ENCODE data around the gene CALML3.

The CALML3 gene

GRCh38 chr10:5533098-5533731 lies 8.5 kb downstream of the CALML3 start:
- Histone ChIP-seq H4K91ac (ENCODE audit: low read length) (peak overlapping the region; percentile 28), H3K4ac (ENCODE audit: low read depth in 1 of 2, low read length in 2 of 2) (no peak overlapping the region), H4K8ac (ENCODE audit: low read length) (no peak overlapping the region), H3K4me3 (ENCODE audit: insufficient read depth in 1 of 2, low read depth in 1 of 2, low read length in 2 of 2) (no peak overlapping the region), H2AFZ (ENCODE audit: low read depth, low read length) (no peak overlapping the region), H3K9me3 (ENCODE audit: control insufficient read depth, low read length) (no peaks in the 10 kb centered on the region), H2BK12ac (ENCODE audit: low read length in 2 of 2) (peak overlapping the region in 1 of 2 experiments; percentile 24), H3K9ac (ENCODE audit: low read length) (no peak overlapping the region), H2AK5ac (ENCODE audit: low read length, severe bottlenecking) (no peak overlapping the region), H2BK120ac (ENCODE audit: low read depth, low read length) (no peak overlapping the region), H3K79me1 (replicated peaks; ENCODE audit: low read length, poor library complexity, severe bottlenecking) (no peaks in the 10 kb centered on the region), H2BK15ac (ENCODE audit: low read depth, poor library complexity, severe bottlenecking) (no peak overlapping the region), H3K36me3 (ENCODE audit: control insufficient read depth in 1 of 2, insufficient read depth in 2 of 2, low read depth in 1 of 2, low read length in 2 of 2) (no peaks in the 10 kb centered on the region), H3K4me2 (ENCODE audit: low read length, poor library complexity, severe bottlenecking) (no peak overlapping the region), H3K23ac (ENCODE audit: low read length in 2 of 2) (no peak overlapping the region), H2BK5ac (ENCODE audit: low read depth, low read length, poor library complexity, severe bottlenecking) (no peak overlapping the region), H3K27ac (ENCODE audit: low read length, poor library complexity, severe bottlenecking) (no peak overlapping the region), H3K14ac (ENCODE audit: low read length in 2 of 2) (peak overlapping the region in 1 of 2 experiments; percentile 74), H3K18ac (ENCODE audit: low read depth in 1 of 2, low read length in 2 of 2) (no peak overlapping the region), H3K27me3 (ENCODE audit: control insufficient read depth in 1 of 2, insufficient read depth in 1 of 2, low read length in 2 of 2) (peaks cover 0 to 5% of the 10 kb centered on the region in 2 experiments), H3K4me1 (ENCODE audit: control insufficient read depth, insufficient read depth, low read depth, low read length) (no peaks in the 10 kb centered on the region)
- 93% methylated on average over 21 of the region's 21 CpGs for WGBS
- no peak for DNase-seq

- H3K27me3 ChIP-seq (ENCODE audit: control insufficient read depth in 1 of 2, insufficient read depth in 1 of 2, low read length in 2 of 2) = no peaks in the 10 kb centered on the region
- H3K4me1 ChIP-seq (ENCODE audit: control insufficient read depth, insufficient read depth, low read depth, low read length) = peaks cover 4% of the 10 kb centered on the region
- peak overlapping the region in 1 of 2 experiments; percentile 61 for H3K18ac ChIP-seq (ENCODE audit: low read depth in 1 of 2, low read length in 2 of 2)
- no peak overlapping the region for H2AK5ac ChIP-seq (ENCODE audit: low read length, severe bottlenecking)
- H2BK15ac ChIP-seq (ENCODE audit: low read depth, poor library complexity, severe bottlenecking) = peak overlapping the region; percentile 84
- DNase-seq = no peak
- no peak overlapping the region for H4K8ac ChIP-seq (ENCODE audit: low read length)
- H2BK5ac ChIP-seq (ENCODE audit: low read depth, low read length, poor library complexity, severe bottlenecking) = no peak overlapping the region
- no peak overlapping the region for H3K4ac ChIP-seq (ENCODE audit: low read depth in 1 of 2, low read length in 2 of 2)
- H4K91ac ChIP-seq (ENCODE audit: low read length) = no peak overlapping the region
- H3K27ac ChIP-seq (ENCODE audit: low read length, poor library complexity, severe bottlenecking) = no peak overlapping the region
- 95% methylated on average over 38 of the region's 38 CpGs for WGBS
- no peak overlapping the region for H3K23ac ChIP-seq (ENCODE audit: low read length in 2 of 2)
- peak overlapping the region in 1 of 2 experiments; percentile 37 for H2BK12ac ChIP-seq (ENCODE audit: low read length in 2 of 2)
- H2AFZ ChIP-seq (ENCODE audit: low read depth, low read length) = no peak overlapping the region
- H2BK120ac ChIP-seq (ENCODE audit: low read depth, low read length) = no peak overlapping the region
- peak overlapping the region; percentile 37 for H3K9ac ChIP-seq (ENCODE audit: low read length)
- H3K14ac ChIP-seq (ENCODE audit: low read length in 2 of 2) = no peak overlapping the region
- no peak overlapping the region for H3K4me3 ChIP-seq (ENCODE audit: insufficient read depth in 1 of 2, low read depth in 1 of 2, low read length in 2 of 2)
- H3K4me2 ChIP-seq (ENCODE audit: low read length, poor library complexity, severe bottlenecking) = no peak overlapping the region
- no peaks in the 10 kb centered on the region for H3K9me3 ChIP-seq (ENCODE audit: control insufficient read depth, low read length)
- H3K36me3 ChIP-seq (ENCODE audit: control insufficient read depth in 1 of 2, insufficient read depth in 2 of 2, low read depth in 1 of 2, low read length in 2 of 2) = no peaks in the 10 kb centered on the region
- no peaks in the 10 kb centered on the region for H3K79me1 ChIP-seq (replicated peaks; ENCODE audit: low read length, poor library complexity, severe bottlenecking)
Observed at GRCh38 chr10:5534051-5534821, 9.5 kb downstream of the CALML3 start.

GRCh38 chr10:5534880-5535856 lies 10.4 kb downstream of the CALML3 start:
- H3K9ac ChIP-seq (ENCODE audit: low read length) = peak overlapping the region; percentile 37
- H3K9me3 ChIP-seq (ENCODE audit: control insufficient read depth, low read length) = peaks cover 1% of the 10 kb centered on the region
- H3K14ac ChIP-seq (ENCODE audit: low read length in 2 of 2) = no peak overlapping the region
- H4K8ac ChIP-seq (ENCODE audit: low read length) = no peak overlapping the region
- no peak overlapping the region for H3K4ac ChIP-seq (ENCODE audit: low read depth in 1 of 2, low read length in 2 of 2)
- H2BK5ac ChIP-seq (ENCODE audit: low read depth, low read length, poor library complexity, severe bottlenecking) = no peak overlapping the region
- no peak overlapping the region for H2AFZ ChIP-seq (ENCODE audit: low read depth, low read length)
- 80% methylated on average over 6 of the region's 8 CpGs for WGBS
- no peaks in the 10 kb centered on the region for H3K36me3 ChIP-seq (ENCODE audit: control insufficient read depth in 1 of 2, insufficient read depth in 2 of 2, low read depth in 1 of 2, low read length in 2 of 2)
- H3K79me1 ChIP-seq (replicated peaks; ENCODE audit: low read length, poor library complexity, severe bottlenecking) = no peaks in the 10 kb centered on the region
- H2BK12ac ChIP-seq (ENCODE audit: low read length in 2 of 2) = no peak overlapping the region
- H4K91ac ChIP-seq (ENCODE audit: low read length) = no peak overlapping the region
- no peaks in the 10 kb centered on the region for H3K27me3 ChIP-seq (ENCODE audit: control insufficient read depth in 1 of 2, insufficient read depth in 1 of 2, low read length in 2 of 2)
- no peak overlapping the region for H2BK15ac ChIP-seq (ENCODE audit: low read depth, poor library complexity, severe bottlenecking)
- no peak overlapping the region for H3K4me3 ChIP-seq (ENCODE audit: insufficient read depth in 1 of 2, low read depth in 1 of 2, low read length in 2 of 2)
- H2BK120ac ChIP-seq (ENCODE audit: low read depth, low read length) = no peak overlapping the region
- H3K27ac ChIP-seq (ENCODE audit: low read length, poor library complexity, severe bottlenecking) = no peak overlapping the region
- no peak overlapping the region for H3K23ac ChIP-seq (ENCODE audit: low read length in 2 of 2)
- DNase-seq = peak; percentile 77
- H3K4me1 ChIP-seq (ENCODE audit: control insufficient read depth, insufficient read depth, low read depth, low read length) = peaks cover 4% of the 10 kb centered on the region
- H3K18ac ChIP-seq (ENCODE audit: low read depth in 1 of 2, low read length in 2 of 2) = no peak overlapping the region
- H3K4me2 ChIP-seq (ENCODE audit: low read length, poor library complexity, severe bottlenecking) = no peak overlapping the region
- no peak overlapping the region for H2AK5ac ChIP-seq (ENCODE audit: low read length, severe bottlenecking)

Data from mesenchymal stem cell (in vitro differentiated cells and primary cell).